IPS-18a (cell line): ENCODE results near the gene ABRACL.

ENCODE experiments used
- H3K27ac ChIP-seq: one replicate; pipeline ENCODE4 v1.5.1; 2013; ENCODE audit warnings: low read length
- H3K27me3 ChIP-seq: one replicate; pipeline ENCODE4 v1.6.1; 2013; ENCODE audit warnings: mild to moderate bottlenecking, low read length; ENCODE audit not compliant: control insufficient read depth, insufficient read depth
- H3K36me3 ChIP-seq: one replicate; pipeline ENCODE4 v1.6.1; 2013; ENCODE audit warnings: low read depth, low read length; ENCODE audit not compliant: control insufficient read depth
- H3K4me1 ChIP-seq: one replicate; pipeline ENCODE4 v1.6.1; 2013; ENCODE audit warnings: low read depth, low read length; ENCODE audit not compliant: control insufficient read depth
- H3K4me3 ChIP-seq: one replicate; pipeline ENCODE4 v1.5.1; 2013; ENCODE audit warnings: low read length
- H3K9ac ChIP-seq: one replicate; pipeline ENCODE4 v1.6.1; 2013; ENCODE audit warnings: mild to moderate bottlenecking, low read length, moderate library complexity
- H3K9me3 ChIP-seq: one replicate; pipeline ENCODE4 v1.6.1; 2013; ENCODE audit warnings: low read depth, low read length; ENCODE audit not compliant: control insufficient read depth

ABRACL gene, protein sequence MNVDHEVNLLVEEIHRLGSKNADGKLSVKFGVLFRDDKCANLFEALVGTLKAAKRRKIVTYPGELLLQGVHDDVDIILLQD

DNA sequence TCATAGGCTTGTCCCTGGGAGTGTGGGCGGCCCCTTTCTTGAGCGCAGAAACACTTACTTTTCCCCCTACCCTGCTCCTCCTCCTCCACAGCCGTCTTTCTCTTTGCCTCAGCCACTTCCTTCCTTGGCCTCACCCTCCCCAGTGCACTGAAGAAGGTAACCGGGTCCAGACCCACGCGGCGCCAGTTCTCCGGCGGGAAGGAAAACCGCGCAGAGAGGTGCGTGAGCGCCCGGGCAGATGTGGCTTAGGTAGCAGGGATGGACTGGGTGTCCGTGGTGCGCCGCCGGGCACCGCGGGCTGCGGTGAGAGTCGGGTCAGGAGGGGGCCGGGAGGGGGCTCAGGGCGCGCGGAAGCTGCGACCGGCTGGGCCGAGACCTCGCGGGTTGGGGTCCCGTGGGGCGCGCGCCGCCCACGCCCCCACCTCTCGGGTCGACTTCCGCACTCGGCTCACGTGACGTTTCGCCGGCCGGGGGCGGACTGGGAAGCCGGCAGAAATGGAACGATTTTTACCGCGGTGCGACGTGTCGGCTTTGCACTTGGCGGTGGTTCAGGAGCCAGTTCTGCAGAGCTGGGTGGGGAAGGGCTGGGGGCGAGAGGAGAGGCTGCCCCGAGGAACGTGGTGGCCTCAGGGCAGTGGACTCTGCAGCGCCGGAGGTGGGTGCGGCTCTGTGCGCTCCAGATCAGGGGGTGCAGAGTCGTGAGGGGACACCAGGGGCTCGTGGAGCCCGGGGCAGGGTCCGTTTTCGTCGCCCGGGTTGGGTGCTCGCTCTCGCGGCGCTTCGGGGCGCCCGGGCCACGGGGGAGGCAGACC, at the start of gene ABRACL:
Gene ABRACL, plus strand, starts transcription at position 88 of the 812 bp plus-strand sequence. CDS start 5,416 bp downstream, outside the sequence.
- Histone ChIP-seq H3K4me1 (peaks cover 29% of the 10 kb centered on the region), H3K36me3 (peaks cover 2% of the 10 kb centered on the region), H3K9me3 (no peaks in the 10 kb centered on the region), H3K4me3 (peak within 1 kb of the TSS; percentile 95), H3K9ac (peak within 1 kb of the TSS; percentile 92), H3K27ac (peak within 1 kb of the TSS; percentile 78), H3K27me3 (no peaks in the 10 kb centered on the region)

DNA sequence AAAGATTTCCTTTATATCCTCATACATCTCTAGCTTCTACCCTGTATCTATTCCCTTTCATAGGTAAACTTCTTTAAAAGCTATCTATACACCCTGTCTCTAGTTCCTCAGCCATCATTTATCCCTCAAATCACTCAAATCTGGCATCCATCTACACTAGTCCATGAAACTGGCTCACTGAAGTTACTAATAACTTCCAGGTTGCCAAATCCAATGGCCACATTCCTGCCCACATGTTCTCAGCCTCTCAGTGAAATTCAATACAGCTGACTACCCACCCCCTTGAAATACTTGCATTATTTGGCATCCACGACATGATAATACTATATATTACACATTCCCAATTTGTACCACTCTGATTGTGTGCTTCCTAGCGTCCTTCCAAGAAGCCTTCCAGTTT, 49.2 kb upstream of the ABRACL start:
- Histone ChIP-seq H3K9ac (no peak overlapping the region), H3K9me3 (no peaks in the 10 kb centered on the region), H3K36me3 (no peaks in the 10 kb centered on the region), H3K4me3 (no peak overlapping the region), H3K4me1 (peaks cover 49% of the 10 kb centered on the region), H3K27me3 (no peaks in the 10 kb centered on the region), H3K27ac (no peak overlapping the region)

DNA sequence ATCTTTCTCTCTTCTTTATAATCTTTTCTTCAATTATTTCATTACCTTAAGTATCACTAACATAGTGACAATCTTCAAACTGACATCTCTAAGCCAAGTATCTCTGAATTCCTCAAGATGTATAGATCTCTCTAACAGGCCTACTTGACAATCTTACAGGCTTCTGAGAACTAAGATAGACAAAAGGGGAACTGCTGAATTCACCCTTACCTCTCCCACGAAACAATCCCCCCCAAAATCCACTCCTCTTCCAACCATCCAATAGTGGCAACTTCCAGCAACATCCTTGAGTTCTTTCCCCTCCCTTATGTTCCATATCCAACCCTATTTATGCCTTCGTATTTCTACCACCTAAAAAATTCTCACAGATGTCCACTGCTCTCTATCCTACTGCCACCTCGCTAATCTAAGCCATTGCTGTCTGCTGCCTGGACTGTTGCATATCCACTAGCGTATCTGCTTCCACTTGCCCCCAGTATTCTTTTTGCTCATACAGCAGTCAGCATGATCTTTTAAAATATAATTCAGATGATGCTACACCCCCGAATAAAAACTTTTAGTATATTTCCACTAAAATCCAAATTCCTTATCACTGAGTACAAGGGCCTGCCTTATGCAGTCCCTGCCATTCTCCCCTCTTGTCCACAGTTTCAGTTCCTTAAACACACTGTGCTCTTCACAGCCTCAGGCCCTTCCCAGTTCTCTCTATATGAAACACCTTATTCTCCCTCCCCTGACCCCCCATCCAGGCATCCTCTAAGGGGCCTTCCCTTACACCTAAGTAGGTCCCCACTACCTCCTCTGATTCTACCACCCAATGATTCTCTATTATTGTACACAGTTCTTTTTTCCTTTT, 48.5 kb upstream of the ABRACL start:
- no peak overlapping the region for H3K27ac ChIP-seq
- no peaks in the 10 kb centered on the region for H3K27me3 ChIP-seq
- H3K4me1 ChIP-seq: peaks cover 46% of the 10 kb centered on the region
- H3K4me3 ChIP-seq: no peak overlapping the region
- H3K36me3 ChIP-seq: no peaks in the 10 kb centered on the region
- H3K9ac ChIP-seq: no peak overlapping the region
- no peaks in the 10 kb centered on the region for H3K9me3 ChIP-seq

DNA sequence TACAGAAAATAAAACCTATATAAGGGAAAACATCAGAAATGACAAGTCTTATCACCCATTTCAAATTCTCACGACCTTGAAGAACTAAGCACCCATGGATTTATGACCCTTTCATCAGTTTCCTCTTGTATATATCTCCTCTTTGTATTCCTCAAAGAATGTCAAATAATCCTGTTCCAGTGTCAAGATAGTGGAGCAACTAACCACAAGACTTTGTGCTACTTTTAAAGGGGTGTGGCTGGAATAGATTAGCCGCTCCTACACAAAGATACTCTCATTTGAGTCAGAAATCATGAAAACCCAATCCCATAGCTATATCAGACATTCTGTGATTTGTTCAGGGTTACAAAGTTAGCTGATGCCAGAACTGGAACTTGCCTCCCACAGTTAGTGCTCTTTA, 47.1 kb upstream of the ABRACL start:
- no peaks in the 10 kb centered on the region for H3K9me3 ChIP-seq
- peaks cover 50% of the 10 kb centered on the region for H3K4me1 ChIP-seq
- H3K27me3 ChIP-seq: no peaks in the 10 kb centered on the region
- H3K9ac ChIP-seq: no peak overlapping the region
- H3K36me3 ChIP-seq: no peaks in the 10 kb centered on the region
- no peak overlapping the region for H3K27ac ChIP-seq
- no peak overlapping the region for H3K4me3 ChIP-seq

DNA sequence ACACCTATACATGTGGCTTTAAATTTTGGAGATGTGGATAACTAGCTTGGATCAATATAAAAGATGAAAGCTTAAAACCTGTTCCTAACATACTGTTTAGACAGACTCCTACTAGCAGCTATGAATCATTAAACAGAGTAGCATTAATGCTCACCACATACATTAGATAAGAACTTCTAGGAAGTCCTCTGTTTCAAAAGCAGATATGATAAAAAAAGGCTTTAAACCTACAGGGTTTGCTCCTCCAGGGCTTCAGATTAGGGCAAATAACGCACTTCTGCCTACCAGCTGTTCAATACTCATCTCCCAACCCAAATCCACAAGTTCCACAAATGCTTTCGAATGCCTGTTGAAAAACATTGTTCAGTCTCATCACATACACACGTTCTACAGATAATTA, 42.0 kb upstream of the ABRACL start:
- peaks cover 31% of the 10 kb centered on the region for H3K4me1 ChIP-seq
- H3K4me3 ChIP-seq: peak overlapping the region; percentile 87
- no peaks in the 10 kb centered on the region for H3K27me3 ChIP-seq
- H3K36me3 ChIP-seq: no peaks in the 10 kb centered on the region
- peak overlapping the region; percentile 81 for H3K9ac ChIP-seq
- H3K27ac ChIP-seq: no peak overlapping the region
- H3K9me3 ChIP-seq: no peaks in the 10 kb centered on the region

DNA sequence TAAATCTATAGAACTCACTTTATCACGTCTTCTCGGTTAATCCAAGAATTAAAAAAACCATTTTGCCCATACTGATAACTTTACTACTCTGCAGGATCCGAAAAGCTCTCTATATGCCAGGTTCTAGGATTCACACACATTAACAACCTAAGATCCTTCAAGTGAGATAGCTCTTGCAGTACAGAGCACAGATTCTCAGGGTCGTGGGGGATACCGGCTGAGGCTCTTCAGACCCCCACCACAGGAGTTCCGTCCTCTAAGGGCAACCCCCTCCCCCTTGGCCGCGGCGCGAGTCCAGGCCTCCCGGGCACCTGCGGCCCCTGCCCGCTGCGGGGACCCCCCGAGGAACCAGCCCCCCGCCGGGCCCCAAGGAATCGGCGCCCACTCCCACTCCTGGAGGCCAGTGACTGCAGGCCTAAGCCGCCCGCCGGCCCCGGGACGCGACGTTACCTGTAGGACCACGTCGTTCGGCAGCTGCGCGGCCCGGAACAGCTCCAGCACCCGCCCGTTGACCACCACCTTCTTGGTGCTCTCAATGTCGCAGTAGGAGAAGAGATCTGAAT, 41.4 kb upstream of the ABRACL start:
- peaks cover 30% of the 10 kb centered on the region for H3K4me1 ChIP-seq
- no peaks in the 10 kb centered on the region for H3K36me3 ChIP-seq
- peak overlapping the region; percentile 87 for H3K4me3 ChIP-seq
- H3K9me3 ChIP-seq: no peaks in the 10 kb centered on the region
- H3K27me3 ChIP-seq: no peaks in the 10 kb centered on the region
- H3K27ac ChIP-seq: no peak overlapping the region
- peak overlapping the region; percentile 81 for H3K9ac ChIP-seq

DNA sequence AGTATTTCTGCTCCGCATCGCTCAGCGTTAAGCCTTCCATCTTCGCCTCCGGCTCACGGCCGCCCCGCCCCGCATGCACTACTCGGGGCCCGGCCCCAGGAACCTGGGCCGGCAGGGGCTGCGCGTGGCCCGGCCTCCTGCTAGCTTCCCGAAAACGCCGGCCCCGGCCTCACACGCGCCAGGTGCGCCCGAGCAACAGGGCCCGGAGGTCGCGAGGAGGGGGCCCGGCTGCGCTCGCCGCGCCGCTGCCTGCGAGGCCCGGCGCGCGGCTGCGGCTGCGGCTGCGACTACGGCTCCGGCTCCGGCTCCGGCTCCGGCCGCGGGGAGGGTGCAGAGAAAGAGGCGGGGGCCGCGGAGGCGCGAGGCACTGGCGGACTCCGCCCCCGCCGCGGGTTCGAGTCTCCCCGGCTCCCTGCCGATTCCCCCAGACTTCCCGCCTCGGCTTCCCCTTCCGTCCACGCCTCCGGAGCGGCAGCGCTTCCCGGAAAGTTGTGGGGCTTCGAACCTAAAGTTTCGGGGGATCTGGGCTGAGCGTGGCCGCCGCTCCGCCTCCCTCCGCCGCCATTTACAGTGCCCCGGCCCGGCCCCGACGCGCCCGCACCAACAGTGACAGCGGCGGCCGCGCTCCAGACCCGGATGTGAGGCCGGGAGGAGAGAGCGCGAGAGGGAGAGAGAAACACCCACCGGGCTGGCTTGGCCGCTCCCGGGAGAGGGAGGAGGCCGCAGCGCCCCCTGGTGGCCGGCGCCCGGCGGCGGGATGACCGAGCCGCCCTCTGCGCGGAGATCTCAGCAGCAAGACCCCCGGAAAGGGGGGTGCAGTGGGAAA, 40.7 kb upstream of the ABRACL start, which contains the start of gene REPS1:
Gene REPS1, minus strand, starts transcription at position 611 of the 826 bp plus-strand sequence. Its CDS starts 571 bp downstream, at position 40.
- H3K4me1 ChIP-seq: peaks cover 26% of the 10 kb centered on the region

DNA sequence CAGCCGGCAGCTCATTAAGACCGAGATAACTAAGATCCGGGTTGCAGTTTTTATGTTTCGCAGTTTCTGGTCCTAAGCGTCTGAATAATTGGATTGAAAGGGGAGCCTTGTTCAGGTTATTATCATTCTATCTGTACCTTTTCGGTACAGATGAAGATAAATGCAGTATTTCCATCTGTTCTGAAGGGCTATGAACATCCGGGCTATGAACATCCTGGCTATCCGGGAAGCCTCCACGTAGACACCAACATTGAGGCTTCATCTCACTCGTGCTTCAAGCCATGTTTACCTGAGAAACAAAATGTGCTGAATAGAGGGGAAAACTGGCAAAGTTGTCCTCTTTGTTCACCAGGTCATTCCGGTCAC, 40.1 kb upstream of the ABRACL start:
- H3K4me1 ChIP-seq: peaks cover 32% of the 10 kb centered on the region
- H3K36me3 ChIP-seq: no peaks in the 10 kb centered on the region
- H3K9ac ChIP-seq: peak overlapping the region; percentile 16
- no peaks in the 10 kb centered on the region for H3K27me3 ChIP-seq
- peak overlapping the region; percentile 87 for H3K4me3 ChIP-seq
- no peaks in the 10 kb centered on the region for H3K9me3 ChIP-seq
- no peak overlapping the region for H3K27ac ChIP-seq

More for the DNA sequence above, 40.7 kb upstream of the ABRACL start, which contains the start of gene REPS1:
- Histone ChIP-seq H3K27me3 (no peaks in the 10 kb centered on the region), H3K36me3 (no peaks in the 10 kb centered on the region), H3K4me3 (peak within 1 kb of the TSS; percentile 87), H3K9me3 (no peaks in the 10 kb centered on the region), H3K27ac (no peak within 1 kb of the TSS), H3K9ac (peak within 1 kb of the TSS; percentile 81)

DNA sequence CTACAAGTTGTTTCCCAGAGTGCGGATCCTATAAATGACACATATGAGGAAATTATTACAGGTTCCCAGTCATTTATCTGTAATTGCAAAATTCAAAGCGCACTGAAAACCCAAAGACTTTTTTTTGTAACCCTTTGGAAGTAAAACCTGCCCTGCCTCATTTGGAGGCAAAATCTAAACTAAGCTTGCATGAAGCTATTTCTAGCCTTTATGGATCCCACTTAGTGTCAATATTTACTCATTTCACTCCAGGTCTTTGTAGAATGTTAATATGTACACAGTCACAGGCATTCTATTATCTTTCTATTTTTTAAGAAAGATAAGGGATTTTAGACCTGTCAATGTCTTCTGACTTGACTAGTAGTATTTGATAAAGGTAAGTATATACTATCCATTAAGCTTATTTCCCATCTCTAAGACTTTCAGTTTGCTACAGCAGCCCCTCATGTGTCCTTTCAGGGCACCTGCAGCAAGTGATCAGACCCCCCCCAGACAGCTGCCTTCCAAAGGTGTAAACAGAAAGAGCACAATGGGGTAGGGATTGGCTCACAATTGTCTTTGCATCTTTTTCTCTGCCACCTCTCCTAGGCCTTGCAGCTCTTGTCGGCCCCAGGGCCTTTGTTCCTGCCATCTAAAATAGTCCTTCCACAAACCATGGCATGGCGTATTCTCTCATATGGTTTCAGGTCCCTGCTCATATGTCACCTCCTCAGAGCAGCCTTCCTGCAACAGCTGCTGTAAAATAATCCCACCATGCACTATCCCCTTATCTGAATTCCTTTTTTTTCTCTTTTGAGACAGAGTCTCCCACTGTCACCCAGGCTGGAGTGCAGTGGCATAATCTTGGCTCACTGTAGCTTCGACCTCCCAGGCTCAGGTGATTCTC, 39.2 kb upstream of the ABRACL start:
- H3K27ac ChIP-seq: no peak overlapping the region
- no peaks in the 10 kb centered on the region for H3K9me3 ChIP-seq
- no peaks in the 10 kb centered on the region for H3K27me3 ChIP-seq
- no peak overlapping the region for H3K4me3 ChIP-seq
- H3K4me1 ChIP-seq: peaks cover 35% of the 10 kb centered on the region
- no peaks in the 10 kb centered on the region for H3K36me3 ChIP-seq
- H3K9ac ChIP-seq: no peak overlapping the region

DNA sequence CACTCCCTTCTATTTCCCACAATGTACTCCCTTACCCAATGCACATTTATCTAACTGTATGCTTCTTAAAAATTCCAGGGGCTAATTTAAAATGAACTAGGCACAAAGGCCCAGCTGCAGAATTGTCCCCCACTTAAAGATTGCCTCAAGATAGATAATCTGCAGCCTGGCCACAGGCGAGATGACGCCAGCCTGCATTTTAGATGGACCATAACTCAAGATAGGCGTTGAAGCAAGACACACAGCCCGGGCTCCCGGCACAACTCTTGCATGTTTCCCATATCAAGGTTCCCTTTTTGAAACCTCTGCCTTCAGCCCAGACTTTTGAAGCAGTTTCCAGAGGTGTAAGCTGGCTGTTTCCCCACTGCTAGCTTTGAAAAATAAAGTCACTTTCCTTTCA, 37.3 kb upstream of the ABRACL start:
- H3K9me3 ChIP-seq: no peaks in the 10 kb centered on the region
- H3K9ac ChIP-seq: no peak overlapping the region
- H3K4me1 ChIP-seq: peaks cover 25% of the 10 kb centered on the region
- H3K36me3 ChIP-seq: no peaks in the 10 kb centered on the region
- no peak overlapping the region for H3K4me3 ChIP-seq
- no peak overlapping the region for H3K27ac ChIP-seq
- no peaks in the 10 kb centered on the region for H3K27me3 ChIP-seq
